ENCODE measurements around the gene DPT. TPM values are rescaled to one million over a fixed set of nuclear protein-coding genes. Genes with fewer than 3 reads are reported as not detected.

DPT gene
- polyA plus RNA-seq, 3 donors: not detected

DNA sequence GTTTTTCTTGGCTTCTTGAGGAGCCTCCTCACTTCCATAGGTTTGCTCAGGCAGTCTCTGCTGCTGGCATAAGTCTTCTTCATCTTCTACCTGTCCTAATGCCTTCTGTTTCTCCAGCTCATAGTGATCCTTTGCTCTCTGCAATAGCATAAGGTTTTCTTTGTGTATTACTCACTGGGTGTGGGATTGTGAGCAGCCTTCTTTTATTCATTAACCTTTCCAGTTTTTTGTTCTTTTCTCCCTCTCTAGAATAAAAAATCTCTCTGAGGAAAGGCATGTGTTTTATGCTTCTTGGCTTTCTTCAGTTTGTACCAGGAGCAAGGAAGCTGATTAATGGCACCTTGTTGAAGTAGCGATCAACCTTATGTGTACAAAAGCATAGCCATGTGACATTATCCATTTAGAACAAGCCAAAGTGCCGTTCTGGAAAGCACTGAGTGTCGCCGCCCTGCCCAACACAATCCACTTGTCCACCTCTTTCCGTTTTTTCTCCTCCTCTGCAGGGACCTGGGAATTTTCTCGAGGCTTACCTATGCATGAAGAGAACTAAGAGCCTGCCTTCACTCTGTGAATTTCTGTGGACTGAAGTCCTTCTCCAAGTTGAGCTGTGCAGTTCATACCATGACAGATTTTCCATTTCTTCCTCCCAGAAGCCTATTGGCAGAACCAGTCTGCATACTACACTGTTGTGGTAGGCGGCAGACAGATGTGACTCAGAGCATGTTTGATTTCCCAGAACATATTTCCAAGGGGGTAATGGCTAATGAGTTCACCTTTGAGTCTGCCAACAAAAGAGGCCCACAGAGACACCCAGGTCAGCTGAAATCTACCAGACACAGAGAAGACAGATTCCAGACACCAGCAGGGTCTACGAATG lies 39.0 kb downstream of the DPT start:
- Histone ChIP-seq H3K9me3 (replicated peaks in 1 of 2; ENCODE audit: control insufficient read depth in 1 of 2, insufficient read depth in 1 of 2, low read length in 2 of 2) (no peaks in the 10 kb centered on the region), H3K79me2 (ENCODE audit: insufficient read depth, low read length) (no peaks in the 10 kb centered on the region), H3K27me3 (ENCODE audit: control insufficient read depth in 2 of 2, insufficient read depth in 2 of 2, low read length in 2 of 2) (no peaks in the 10 kb centered on the region), H4K20me1 (ENCODE audit: insufficient read depth, low read length) (no peaks in the 10 kb centered on the region), H3K9ac (ENCODE audit: insufficient read depth, low read length, poor library complexity, severe bottlenecking) (no peak overlapping the region), H3K36me3 (replicated peaks in 1 of 2; ENCODE audit: control insufficient read depth in 1 of 2, insufficient read depth in 2 of 2, low read length in 2 of 2) (no peaks in the 10 kb centered on the region), H3K4me1 (ENCODE audit: control insufficient read depth in 1 of 2, insufficient read depth in 2 of 2, low read length in 2 of 2) (no peaks in the 10 kb centered on the region), H3K4me2 (replicated peaks; ENCODE audit: extremely low read depth, low read length, poor library complexity, severe bottlenecking) (no peak overlapping the region), H3K4me3 (replicated peaks in 1 of 3; ENCODE audit: low read depth in 2 of 3, low read length in 3 of 3) (no peak overlapping the region), H2AFZ (ENCODE audit: insufficient read depth, low read depth, low read length, poor library complexity, severe bottlenecking) (no peak overlapping the region), H3K27ac (ENCODE audit: low read depth in 1 of 2, low read length in 2 of 2) (no peak overlapping the region)
- Mint-ChIP-seq H3K27ac (no peak overlapping the region), H3K9me3 (no peaks in the 10 kb centered on the region), H3K27me3 (ENCODE audit: low read depth in 3 of 3) (peaks cover 0 to 2% (median 0%) of the 10 kb centered on the region in 3 donors), H3K36me3 (no peaks in the 10 kb centered on the region), H3K4me3 (no peak overlapping the region), H3K4me1 (no peaks in the 10 kb centered on the region)
- TF ChIP-seq CTCF (IDR thresholded peaks at IDR 0.05): no peak
- WGBS (ENCODE audit: insufficient coverage): 95% methylated on average over 6 of the region's 8 CpGs
- DNase-seq: no peak
- intact Hi-C loops (cut with micrococcal nuclease): no loop called here

DNA sequence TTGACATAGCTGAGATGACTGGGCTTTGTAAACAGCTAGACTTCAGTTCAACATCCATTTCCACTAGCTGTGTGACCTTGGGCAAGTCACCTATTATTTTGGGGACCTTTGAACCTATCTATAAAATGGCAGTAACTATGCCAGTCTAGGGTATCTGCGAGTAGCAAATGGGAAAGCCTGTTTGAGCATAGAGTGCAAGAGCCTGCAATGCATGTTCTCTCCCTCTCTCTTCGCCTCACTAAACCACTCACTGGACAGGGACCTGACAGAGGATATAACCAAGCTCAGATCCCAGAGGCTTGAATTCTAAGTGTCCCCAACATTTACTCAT lies 39.7 kb downstream of the DPT start:
- no peaks in the 10 kb centered on the region for H3K27me3 ChIP-seq (ENCODE audit: control insufficient read depth in 2 of 2, insufficient read depth in 2 of 2, low read length in 2 of 2)

More for the DNA sequence above, 39.7 kb downstream of the DPT start:
- Histone ChIP-seq H3K9me3 (replicated peaks in 1 of 2; ENCODE audit: control insufficient read depth in 1 of 2, insufficient read depth in 1 of 2, low read length in 2 of 2) (no peaks in the 10 kb centered on the region), H3K4me2 (replicated peaks; ENCODE audit: extremely low read depth, low read length, poor library complexity, severe bottlenecking) (no peak overlapping the region), H3K4me1 (ENCODE audit: control insufficient read depth in 1 of 2, insufficient read depth in 2 of 2, low read length in 2 of 2) (no peaks in the 10 kb centered on the region), H3K27ac (ENCODE audit: low read depth in 1 of 2, low read length in 2 of 2) (no peak overlapping the region), H2AFZ (ENCODE audit: insufficient read depth, low read depth, low read length, poor library complexity, severe bottlenecking) (no peak overlapping the region), H4K20me1 (ENCODE audit: insufficient read depth, low read length) (no peaks in the 10 kb centered on the region), H3K79me2 (ENCODE audit: insufficient read depth, low read length) (no peaks in the 10 kb centered on the region), H3K36me3 (replicated peaks in 1 of 2; ENCODE audit: control insufficient read depth in 1 of 2, insufficient read depth in 2 of 2, low read length in 2 of 2) (no peaks in the 10 kb centered on the region), H3K9ac (ENCODE audit: insufficient read depth, low read length, poor library complexity, severe bottlenecking) (no peak overlapping the region), H3K4me3 (replicated peaks in 1 of 3; ENCODE audit: low read depth in 2 of 3, low read length in 3 of 3) (no peak overlapping the region)
- DNase-seq: no peak
- intact Hi-C loops (cut with micrococcal nuclease): no loop called here
- TF ChIP-seq CTCF (IDR thresholded peaks at IDR 0.05): no peak
- H3K4me1 Mint-ChIP-seq: no peaks in the 10 kb centered on the region
- H3K27ac Mint-ChIP-seq: no peak overlapping the region
- peaks cover 0 to under 1% (median 0%) of the 10 kb centered on the region in 7 donors for H3K9me3 Mint-ChIP-seq
- WGBS (ENCODE audit: insufficient coverage): 100% methylated on average over 2 of the region's 2 CpGs
- H3K27me3 Mint-ChIP-seq (ENCODE audit: low read depth in 3 of 3): peaks cover 0 to 2% (median 0%) of the 10 kb centered on the region in 3 donors
- H3K4me3 Mint-ChIP-seq: no peak overlapping the region
- no peaks in the 10 kb centered on the region for H3K36me3 Mint-ChIP-seq

Measured in CD14-positive monocyte (primary cell).